ENCODE data around the gene INPP4A.

The INPP4A gene

GRCh38 chr2:98460573-98461497, 16.2 kb downstream of the INPP4A start:
- DNase-seq (ENCODE audit: low spot score), result no peak

DNA sequence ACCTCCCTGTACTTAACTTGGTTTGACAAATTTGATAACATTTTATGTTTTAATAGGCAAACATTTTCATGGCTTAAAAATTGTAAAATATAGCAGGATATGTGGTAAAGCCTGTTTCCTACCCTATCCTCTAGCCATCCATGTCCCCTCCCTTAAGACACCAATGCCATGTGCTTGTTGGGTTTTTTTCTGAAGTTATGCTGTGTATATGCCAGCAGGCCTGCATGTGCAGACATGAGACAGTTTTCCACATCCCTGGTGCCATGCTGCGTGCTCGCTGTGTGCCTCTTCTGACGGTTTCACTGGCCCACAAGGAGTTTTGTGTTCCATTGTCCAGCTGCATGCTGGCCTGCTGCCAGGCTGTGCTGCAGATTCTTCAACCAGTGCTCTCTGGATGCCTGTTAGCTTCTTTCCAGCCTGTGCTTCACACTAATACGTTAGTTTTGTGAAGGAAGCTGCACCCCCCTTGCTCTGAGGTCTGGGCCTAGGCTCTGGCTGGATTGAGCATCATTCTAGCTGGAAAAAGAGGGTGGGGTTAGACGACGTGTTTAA, 16.9 kb downstream of the INPP4A start:
- no peak for DNase-seq (ENCODE audit: low spot score)

GRCh38 chr2:98463081-98463481, 18.4 kb downstream of the INPP4A start:
- DNase-seq (ENCODE audit: low spot score), result no peak

GRCh38 chr2:98463551-98463971, 18.9 kb downstream of the INPP4A start:
- DNase-seq (ENCODE audit: low spot score), result no peak

DNA sequence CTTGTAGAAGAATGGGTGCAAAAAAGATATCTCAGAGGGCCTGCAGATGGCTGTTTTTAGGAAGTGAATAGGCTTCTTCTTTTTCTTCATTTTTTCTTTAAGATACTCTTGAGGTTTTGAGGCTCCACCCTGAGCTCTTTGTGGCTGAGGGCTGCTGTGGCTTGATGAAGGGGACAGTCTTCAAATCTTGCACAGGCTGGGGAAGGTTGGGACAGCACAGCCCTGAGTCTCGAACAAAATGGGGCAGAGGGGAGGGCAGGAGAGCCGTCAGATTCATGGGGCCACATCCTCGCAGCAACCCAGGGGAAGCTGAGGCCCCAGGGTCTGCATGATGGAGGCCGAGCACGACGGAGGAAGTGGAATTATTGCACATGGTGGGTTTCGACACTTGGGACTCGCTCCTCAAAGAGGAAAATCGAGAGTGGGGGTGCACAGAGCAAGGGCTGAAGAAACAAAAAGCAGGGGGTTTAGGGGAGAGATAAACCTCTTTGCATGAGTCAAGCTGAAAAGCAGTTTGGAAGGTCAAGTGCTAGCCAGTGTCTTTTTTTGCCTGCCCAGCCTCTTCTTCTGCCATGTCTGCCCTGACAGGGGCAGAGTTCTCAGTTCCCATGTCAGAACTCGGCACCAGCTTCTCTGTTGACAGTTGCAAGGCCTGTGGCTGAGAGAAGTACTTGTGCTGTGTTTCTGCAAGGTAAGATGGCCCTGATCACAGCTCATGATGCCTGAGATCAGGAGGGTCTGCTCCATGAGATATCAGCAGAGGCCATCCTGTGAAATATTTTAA, 19.5 kb downstream of the INPP4A start:
- no peak for DNase-seq (ENCODE audit: low spot score)

GRCh38 chr2:98464772-98465310, 20.2 kb downstream of the INPP4A start:
- no peak for DNase-seq (ENCODE audit: low spot score)

DNA sequence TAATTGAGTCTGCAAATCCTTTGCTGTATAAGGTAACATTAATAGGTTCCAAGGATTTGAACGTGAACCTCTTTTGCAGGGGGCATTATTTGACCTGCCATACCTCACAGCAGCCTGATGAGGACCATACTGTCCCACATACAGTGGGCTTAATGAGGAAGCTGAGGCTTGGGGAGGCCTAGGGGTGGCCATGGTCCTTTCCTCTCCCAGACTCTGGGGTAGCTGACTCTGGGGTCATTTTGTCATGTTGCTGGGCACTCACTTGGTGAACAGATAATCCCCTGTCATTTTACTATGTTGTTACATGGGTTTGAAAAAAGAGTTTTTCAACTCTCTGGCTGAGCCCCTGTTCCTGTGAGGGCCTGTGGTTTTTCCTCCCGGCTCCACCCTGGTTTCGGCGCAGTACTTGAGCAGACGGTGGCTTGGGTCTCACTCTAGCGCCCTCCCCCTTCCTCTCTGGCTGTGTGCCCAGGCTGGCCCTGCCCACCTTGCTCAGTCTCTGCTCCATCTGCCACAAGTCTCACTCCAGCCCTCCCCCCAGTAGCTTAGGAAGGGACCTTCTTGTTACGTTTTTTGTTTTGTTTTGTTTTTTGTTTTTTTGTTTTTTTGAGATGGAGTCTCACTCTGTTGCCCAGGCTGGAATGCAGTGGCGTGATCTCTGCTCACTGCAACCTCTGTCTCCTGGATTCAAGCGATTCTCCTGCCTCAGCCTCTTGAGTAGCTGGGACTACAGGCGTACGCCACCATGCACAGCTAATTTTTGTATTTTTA, 21.0 kb downstream of the INPP4A start:
- DNase-seq (ENCODE audit: low spot score), result no peak

DNA sequence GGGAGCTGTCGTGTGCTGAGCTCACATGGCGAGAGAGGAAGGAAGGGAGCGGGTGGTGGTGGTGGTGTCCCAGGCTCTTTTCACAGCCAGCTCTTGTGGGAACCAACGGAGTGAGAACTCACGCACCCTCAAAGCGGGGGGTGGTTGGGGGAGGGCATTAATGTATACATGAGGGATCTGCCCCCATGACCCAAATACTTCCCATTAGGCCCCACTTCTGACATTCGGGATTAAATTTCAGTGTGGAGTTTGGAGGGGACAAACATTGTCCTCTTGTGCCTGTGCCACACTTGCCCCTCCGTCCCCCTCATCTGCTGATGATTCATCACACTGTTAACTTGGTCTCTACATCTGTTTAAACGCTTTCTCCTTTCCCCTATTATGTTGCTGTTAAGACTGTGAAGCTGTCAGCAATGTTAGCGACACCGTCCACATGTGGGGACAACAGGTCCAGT, 22.5 kb downstream of the INPP4A start:
- no peak for DNase-seq (ENCODE audit: low spot score)

- no peak for DNase-seq (ENCODE audit: low spot score)
Measured at GRCh38 chr2:98467652-98468051, 23.0 kb downstream of the INPP4A start.

GRCh38 chr2:98468621-98469236, 24.1 kb downstream of the INPP4A start:
- no peak for DNase-seq (ENCODE audit: low spot score)

DNA sequence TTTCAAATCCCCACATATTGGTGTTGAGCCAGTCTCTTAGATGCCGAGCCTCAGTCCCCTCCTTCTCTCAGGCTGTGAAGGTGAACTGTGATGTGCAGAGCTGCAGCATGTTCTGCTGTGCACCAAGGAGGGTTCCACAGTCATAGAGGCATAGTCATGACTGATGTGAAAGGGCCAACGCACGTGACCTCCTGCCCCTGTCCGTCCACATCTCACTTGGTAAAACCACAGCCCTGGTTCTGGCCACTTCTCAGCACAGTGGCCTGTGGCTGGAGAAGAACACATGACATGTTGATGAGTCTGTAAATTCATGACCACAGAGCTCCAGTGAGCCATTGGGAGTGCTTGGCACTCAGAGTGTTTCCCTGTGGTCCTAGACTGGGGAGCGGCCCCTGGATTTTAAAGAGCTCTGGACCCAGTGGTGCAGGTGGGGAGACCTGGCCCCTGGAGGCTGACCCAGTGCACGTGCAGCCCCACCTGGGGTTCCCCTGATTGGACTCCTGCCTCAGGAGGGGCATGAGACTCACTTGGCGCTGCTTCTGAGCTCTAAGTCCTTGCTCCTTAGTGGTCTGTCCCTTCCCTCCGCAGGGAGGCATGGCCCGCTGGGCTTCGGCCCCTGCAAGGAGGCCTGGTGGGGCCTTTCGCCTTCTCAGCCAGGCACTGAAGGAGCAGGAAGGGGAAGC, 25.3 kb downstream of the INPP4A start:
- no peak for DNase-seq (ENCODE audit: low spot score)

- DNase-seq (ENCODE audit: low spot score), result no peak
Measured at GRCh38 chr2:98470851-98471255, 26.2 kb downstream of the INPP4A start.

GRCh38 chr2:98471402-98472131, 26.9 kb downstream of the INPP4A start:
- DNase-seq (ENCODE audit: low spot score), result no peak

DNA sequence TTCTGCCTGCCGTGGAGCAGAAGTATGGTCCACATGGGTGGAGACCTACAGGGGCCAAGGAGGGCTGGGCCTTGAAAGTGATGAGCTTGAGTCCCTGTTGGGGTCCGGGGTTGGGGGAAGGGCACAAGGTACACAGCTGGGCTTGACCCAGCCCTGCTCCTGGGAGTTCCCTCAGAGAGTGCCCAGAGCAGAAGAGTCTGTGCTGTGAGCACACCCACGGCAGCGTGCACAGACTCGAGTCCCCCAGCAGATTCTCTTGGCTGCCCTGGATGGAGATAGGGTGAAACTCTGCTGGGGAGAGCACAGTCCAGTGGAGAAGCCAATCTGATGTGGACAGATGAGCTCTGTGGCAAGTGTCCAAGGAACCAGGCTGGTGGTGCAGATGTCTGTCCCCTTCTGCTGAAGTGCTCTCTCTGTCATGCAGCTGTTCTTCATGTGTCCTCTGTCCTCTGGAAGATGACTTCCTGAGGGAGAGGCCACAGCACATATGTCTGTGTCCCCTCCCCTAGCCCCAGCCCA, 27.5 kb downstream of the INPP4A start:
- no peak for DNase-seq (ENCODE audit: low spot score)

- DNase-seq (ENCODE audit: low spot score), result no peak
Measured at GRCh38 chr2:98472961-98473746, 28.5 kb downstream of the INPP4A start.

DNA sequence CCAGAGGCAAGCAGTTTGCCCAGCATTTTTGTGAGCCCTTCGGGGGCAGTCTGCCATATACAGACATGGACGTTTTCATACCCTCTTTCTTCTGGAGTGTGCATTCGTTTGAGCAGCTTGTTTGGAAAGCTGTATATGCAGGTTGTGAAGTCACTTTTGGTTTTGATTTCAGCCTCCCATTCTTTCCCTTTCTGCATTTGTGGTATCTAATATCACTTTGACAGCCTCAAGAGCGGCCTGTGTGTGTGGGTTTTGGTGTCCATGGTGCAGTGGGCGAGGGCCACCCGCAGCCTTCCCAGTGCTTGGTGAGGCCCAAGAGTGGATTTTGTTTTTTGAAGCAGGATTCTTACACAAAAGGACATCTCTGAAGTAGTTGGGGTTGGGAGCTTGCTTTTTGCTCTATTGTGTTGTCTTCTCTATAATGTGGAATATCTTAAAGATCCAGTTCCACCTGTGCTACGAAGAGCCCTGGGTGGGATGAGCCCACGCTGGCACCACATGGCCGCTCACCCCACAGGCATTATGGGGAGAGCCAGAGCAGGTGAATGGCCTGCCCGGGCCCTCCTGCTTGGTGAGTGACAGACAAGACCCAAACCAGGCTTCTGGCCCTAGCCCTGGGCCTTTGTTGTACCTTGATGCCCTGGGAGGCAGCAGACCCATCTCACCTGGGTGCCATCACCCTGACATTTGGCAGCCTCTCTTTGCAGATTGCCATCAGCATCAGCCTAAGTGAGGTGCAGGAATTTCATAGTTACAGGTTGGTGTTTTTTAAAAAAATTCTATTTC, 29.5 kb downstream of the INPP4A start:
- DNase-seq (ENCODE audit: low spot score), result no peak

GRCh38 chr2:98474979-98475632, 30.4 kb downstream of the INPP4A start:
- no peak for DNase-seq (ENCODE audit: low spot score)

Data from AG08396 (cell line).